GM23338 (cell line): ENCODE results near the gene GPR158. TPM values are rescaled to one million over a fixed set of nuclear protein-coding genes. Genes with fewer than 3 reads are reported as not detected.

ENCODE experiments used
- ATAC-seq: fragments of 200-7000 bp; cut with Tn5 transposase; 3 replicates; pipeline ENCODE4 v1.9.1; 2020
- DNase-seq: peaks from one replicate; pipeline ENCODE4 v3.0.0-alpha.2; 2015; ENCODE audit warnings: low spot score
- H2AFZ ChIP-seq: fragments of 200-600 bp; sonication (generic); 2 replicates; pipeline ENCODE4 v1.8.0; 2016; ENCODE audit warnings: antibody characterized with exemption, mild to moderate bottlenecking, moderate library complexity
- H3F3A ChIP-seq: fragments of 200-600 bp; sonication (generic); replicated peaks from 2 replicates; pipeline ENCODE4 v1.8.0; 2017; ENCODE audit warnings: antibody characterized with exemption, mixed run types, low read depth
- H3K27ac ChIP-seq: fragments of 200-600 bp; sonication (generic); 2 replicates; pipeline ENCODE4 v1.6.1; 2016; ENCODE audit warnings: low read depth
- H3K27me3 ChIP-seq: fragments of 200-600 bp; sonication (generic); 2 replicates; pipeline ENCODE4 v1.8.0; 2016; ENCODE audit warnings: mild to moderate bottlenecking, mixed run types, moderate library complexity; ENCODE audit not compliant: insufficient read depth
- H3K36me3 ChIP-seq: fragments of 200-600 bp; sonication (generic); 2 replicates; pipeline ENCODE4 v1.8.0; 2016; ENCODE audit warnings: mild to moderate bottlenecking; ENCODE audit not compliant: insufficient read depth
- H3K4me1 ChIP-seq: fragments of 200-600 bp; sonication (generic); 2 replicates; pipeline ENCODE4 v1.8.0; 2016; ENCODE audit warnings: mild to moderate bottlenecking, moderate library complexity; ENCODE audit not compliant: insufficient read depth
- H3K4me2 ChIP-seq: fragments of 200-600 bp; sonication (generic); 2 replicates; pipeline ENCODE4 v1.7.1; 2017; ENCODE audit warnings: mixed run types
- H3K4me3 ChIP-seq: fragments of 200-600 bp; sonication (generic); 2 replicates; pipeline ENCODE4 v1.6.1; 2016; ENCODE audit warnings: mixed run types
- H3K79me2 ChIP-seq: fragments of 200-600 bp; sonication (generic); replicated peaks from 2 replicates; pipeline ENCODE4 v1.8.0; 2017; ENCODE audit warnings: mild to moderate bottlenecking; ENCODE audit not compliant: insufficient read depth
- H3K9me2 ChIP-seq: fragments of 200-600 bp; sonication (generic); 2 replicates; pipeline ENCODE4 v1.8.0; 2017; ENCODE audit not compliant: insufficient read depth
- H4K20me1 ChIP-seq: fragments of 200-600 bp; sonication (generic); replicated peaks from 2 replicates; pipeline ENCODE4 v1.8.0; 2017; ENCODE audit warnings: mild to moderate bottlenecking; ENCODE audit not compliant: insufficient read depth
- H3K27ac Mint-ChIP-seq: 2 replicates; pipeline ENCODE4 v1.8.0; 2020; ENCODE audit warnings: inconsistent platforms, mild to moderate bottlenecking, moderate library complexity, mixed read lengths
- H3K27me3 Mint-ChIP-seq: 3 replicates; pipeline ENCODE4 v1.8.0; 2022; ENCODE audit warnings: low read depth, mild to moderate bottlenecking, moderate library complexity, mixed read lengths, inconsistent platforms; ENCODE audit not compliant: insufficient read depth, poor library complexity
- H3K36me3 Mint-ChIP-seq: 3 replicates; pipeline ENCODE4 v1.8.0; 2021; ENCODE audit warnings: low read depth, mild to moderate bottlenecking, inconsistent platforms, moderate library complexity, mixed read lengths
- H3K4me1 Mint-ChIP-seq: 3 replicates; pipeline ENCODE4 v1.8.0; 2020; ENCODE audit warnings: mild to moderate bottlenecking, inconsistent platforms, mixed read lengths
- H3K4me3 Mint-ChIP-seq: 3 replicates; pipeline ENCODE4 v1.8.0; 2021; ENCODE audit warnings: moderate library complexity, mild to moderate bottlenecking, inconsistent platforms, mixed read lengths
- H3K9me3 Mint-ChIP-seq: 3 replicates; pipeline ENCODE4 v1.8.0; 2020; ENCODE audit warnings: moderate library complexity, mild to moderate bottlenecking, inconsistent platforms, mixed read lengths
- CREB1 ChIP-seq: fragments of 250-450 bp; sonication (Bioruptor Pico); IDR thresholded peaks from 2 replicates; pipeline ENCODE4 v1.5.0; 2020; ENCODE audit warnings: low read depth, mild to moderate bottlenecking, moderate library complexity
- ETS1 ChIP-seq: IDR thresholded peaks from 2 replicates; pipeline ENCODE4 v1.6.1; 2016; ENCODE audit warnings: antibody characterized with exemption
- EZH2 ChIP-seq: fragments of 200-600 bp; sonication (generic); IDR thresholded peaks from one replicate; pipeline ENCODE4 v1.8.0; 2017; ENCODE audit warnings: antibody characterized with exemption, mild to moderate bottlenecking, low read depth; ENCODE audit not compliant: unreplicated experiment
- EZH2phosphoT487 ChIP-seq: fragments of 200-600 bp; sonication (generic); IDR thresholded peaks from one replicate; pipeline ENCODE4 v1.8.1; 2018; ENCODE audit warnings: antibody characterized with exemption; ENCODE audit not compliant: unreplicated experiment
- JUNB ChIP-seq: IDR thresholded peaks from one replicate; pipeline ENCODE4 v1.6.1; 2016; ENCODE audit warnings: antibody characterized with exemption; ENCODE audit not compliant: unreplicated experiment
- NANOG ChIP-seq: IDR thresholded peaks from 2 replicates; pipeline ENCODE4 v1.6.1; 2016; ENCODE audit warnings: antibody characterized with exemption, borderline replicate concordance
- POLR2AphosphoS5 ChIP-seq: IDR thresholded peaks from 2 replicates; pipeline ENCODE4 v1.6.1; 2016; ENCODE audit warnings: antibody characterized with exemption, low read depth
- STAT1 ChIP-seq: IDR thresholded peaks from one replicate; pipeline ENCODE4 v1.6.1; 2016; ENCODE audit warnings: antibody characterized with exemption; ENCODE audit not compliant: unreplicated experiment
- ZNF114 ChIP-seq: fragments of 250-450 bp; sonication (Bioruptor Pico); IDR thresholded peaks from 2 replicates; pipeline ENCODE4 v1.5.0; 2020; ENCODE audit warnings: mild to moderate bottlenecking, moderate library complexity
- ZNF331 ChIP-seq: fragments of 250-450 bp; sonication (Bioruptor Pico); IDR thresholded peaks from 2 replicates; pipeline ENCODE4 v1.5.0; 2020; ENCODE audit warnings: low read depth, mild to moderate bottlenecking, moderate library complexity
- polyA plus RNA-seq: library from polyadenylated mRNA; unstranded; fragments of >200 nt; fragmentation: Nextera tagmentation; extraction: Ambion mirVana; gene quantifications from 2 replicates; pipeline ENCODE4 v1.2.1, GENCODE V29; 2016
- total RNA-seq: library from RNA; depleted of rRNA; stranded (reverse); fragments of >200 nt; shearing (Covaris generic); gene quantifications from 2 replicates; pipeline ENCODE4 v1.2.3, GENCODE V29; 2014
- TF ChIP-seq, protein P1 (sequence below): fragments of 250-450 bp; sonication (Bioruptor Pico); IDR thresholded peaks from 2 replicates; pipeline ENCODE4 v1.5.0; 2020; ENCODE audit warnings: mild to moderate bottlenecking, moderate library complexity
- TF ChIP-seq, protein P2 (sequence below), 2 experiments: fragments of 200-600 bp in 1 of 2; sonication (generic) in 1 of 2; conservative IDR thresholded peaks; 2 replicates each; pipeline versions ENCODE4 v1.5.1 to v1.6.1; 2016 to 2017; ENCODE audit warnings: antibody characterized with exemption in 2 of 2, low read depth in 2 of 2, mild to moderate bottlenecking in 2 of 2, moderate library complexity in 1 of 2

Gene GPR158
- total and polyA plus RNA-seq, 2 experiments from 2014 or later, result 0.13 to 1.5 TPM

DNA sequence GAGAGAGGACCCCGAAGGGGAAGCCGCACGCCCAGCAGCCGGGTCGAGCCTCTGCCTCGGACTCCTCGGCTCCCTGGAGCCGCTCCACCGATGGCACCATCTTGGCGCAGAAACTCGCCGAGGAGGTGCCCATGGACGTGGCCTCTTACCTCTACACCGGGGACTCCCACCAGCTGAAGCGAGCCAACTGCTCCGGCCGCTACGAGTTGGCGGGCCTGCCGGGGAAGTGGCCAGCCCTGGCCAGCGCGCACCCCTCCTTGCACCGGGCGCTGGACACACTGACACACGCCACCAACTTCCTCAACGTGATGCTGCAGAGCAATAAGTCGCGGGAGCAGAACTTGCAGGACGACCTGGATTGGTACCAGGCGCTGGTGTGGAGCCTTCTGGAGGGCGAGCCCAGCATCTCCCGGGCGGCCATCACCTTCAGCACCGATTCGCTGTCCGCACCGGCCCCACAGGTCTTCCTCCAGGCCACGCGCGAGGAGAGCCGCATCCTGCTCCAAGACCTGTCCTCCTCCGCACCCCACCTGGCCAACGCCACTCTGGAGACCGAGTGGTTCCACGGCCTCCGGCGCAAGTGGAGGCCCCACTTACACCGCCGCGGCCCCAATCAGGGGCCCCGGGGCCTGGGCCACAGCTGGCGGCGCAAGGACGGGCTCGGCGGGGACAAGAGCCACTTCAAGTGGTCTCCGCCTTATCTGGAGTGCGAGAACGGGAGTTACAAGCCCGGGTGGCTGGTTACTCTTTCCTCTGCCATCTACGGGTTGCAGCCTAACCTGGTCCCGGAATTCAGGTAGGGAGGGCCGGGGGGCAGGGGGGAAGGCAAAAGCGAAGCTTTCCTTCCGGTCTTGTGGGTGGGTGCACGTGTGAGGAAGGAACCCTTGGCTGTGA, 973 bp downstream of the GPR158 start (continued):
- TF ChIP-seq, protein P1, sequence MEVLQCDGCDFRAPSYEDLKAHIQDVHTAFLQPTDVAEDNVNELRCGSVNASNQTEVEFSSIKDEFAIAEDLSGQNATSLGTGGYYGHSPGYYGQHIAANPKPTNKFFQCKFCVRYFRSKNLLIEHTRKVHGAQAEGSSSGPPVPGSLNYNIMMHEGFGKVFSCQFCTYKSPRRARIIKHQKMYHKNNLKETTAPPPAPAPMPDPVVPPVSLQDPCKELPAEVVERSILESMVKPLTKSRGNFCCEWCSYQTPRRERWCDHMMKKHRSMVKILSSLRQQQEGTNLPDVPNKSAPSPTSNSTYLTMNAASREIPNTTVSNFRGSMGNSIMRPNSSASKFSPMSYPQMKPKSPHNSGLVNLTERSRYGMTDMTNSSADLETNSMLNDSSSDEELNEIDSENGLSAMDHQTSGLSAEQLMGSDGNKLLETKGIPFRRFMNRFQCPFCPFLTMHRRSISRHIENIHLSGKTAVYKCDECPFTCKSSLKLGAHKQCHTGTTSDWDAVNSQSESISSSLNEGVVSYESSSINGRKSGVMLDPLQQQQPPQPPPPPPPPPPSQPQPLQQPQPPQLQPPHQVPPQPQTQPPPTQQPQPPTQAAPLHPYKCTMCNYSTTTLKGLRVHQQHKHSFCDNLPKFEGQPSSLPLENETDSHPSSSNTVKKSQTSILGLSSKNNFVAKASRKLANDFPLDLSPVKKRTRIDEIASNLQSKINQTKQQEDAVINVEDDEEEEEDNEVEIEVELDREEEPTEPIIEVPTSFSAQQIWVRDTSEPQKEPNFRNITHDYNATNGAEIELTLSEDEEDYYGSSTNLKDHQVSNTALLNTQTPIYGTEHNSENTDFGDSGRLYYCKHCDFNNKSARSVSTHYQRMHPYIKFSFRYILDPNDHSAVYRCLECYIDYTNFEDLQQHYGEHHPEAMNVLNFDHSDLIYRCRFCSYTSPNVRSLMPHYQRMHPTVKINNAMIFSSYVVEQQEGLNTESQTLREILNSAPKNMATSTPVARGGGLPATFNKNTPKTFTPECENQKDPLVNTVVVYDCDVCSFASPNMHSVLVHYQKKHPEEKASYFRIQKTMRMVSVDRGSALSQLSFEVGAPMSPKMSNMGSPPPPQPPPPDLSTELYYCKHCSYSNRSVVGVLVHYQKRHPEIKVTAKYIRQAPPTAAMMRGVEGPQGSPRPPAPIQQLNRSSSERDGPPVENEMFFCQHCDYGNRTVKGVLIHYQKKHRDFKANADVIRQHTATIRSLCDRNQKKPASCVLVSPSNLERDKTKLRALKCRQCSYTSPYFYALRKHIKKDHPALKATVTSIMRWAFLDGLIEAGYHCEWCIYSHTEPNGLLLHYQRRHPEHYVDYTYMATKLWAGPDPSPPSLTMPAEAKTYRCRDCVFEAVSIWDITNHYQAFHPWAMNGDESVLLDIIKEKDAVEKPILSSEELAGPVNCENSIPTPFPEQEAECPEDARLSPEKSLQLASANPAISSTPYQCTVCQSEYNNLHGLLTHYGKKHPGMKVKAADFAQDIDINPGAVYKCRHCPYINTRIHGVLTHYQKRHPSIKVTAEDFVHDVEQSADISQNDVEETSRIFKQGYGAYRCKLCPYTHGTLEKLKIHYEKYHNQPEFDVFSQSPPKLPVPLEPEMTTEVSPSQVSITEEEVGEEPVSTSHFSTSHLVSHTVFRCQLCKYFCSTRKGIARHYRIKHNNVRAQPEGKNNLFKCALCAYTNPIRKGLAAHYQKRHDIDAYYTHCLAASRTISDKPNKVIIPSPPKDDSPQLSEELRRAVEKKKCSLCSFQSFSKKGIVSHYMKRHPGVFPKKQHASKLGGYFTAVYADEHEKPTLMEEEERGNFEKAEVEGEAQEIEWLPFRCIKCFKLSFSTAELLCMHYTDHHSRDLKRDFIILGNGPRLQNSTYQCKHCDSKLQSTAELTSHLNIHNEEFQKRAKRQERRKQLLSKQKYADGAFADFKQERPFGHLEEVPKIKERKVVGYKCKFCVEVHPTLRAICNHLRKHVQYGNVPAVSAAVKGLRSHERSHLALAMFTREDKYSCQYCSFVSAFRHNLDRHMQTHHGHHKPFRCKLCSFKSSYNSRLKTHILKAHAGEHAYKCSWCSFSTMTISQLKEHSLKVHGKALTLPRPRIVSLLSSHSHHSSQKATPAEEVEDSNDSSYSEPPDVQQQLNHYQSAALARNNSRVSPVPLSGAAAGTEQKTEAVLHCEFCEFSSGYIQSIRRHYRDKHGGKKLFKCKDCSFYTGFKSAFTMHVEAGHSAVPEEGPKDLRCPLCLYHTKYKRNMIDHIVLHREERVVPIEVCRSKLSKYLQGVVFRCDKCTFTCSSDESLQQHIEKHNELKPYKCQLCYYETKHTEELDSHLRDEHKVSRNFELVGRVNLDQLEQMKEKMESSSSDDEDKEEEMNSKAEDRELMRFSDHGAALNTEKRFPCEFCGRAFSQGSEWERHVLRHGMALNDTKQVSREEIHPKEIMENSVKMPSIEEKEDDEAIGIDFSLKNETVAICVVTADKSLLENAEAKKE (CRISPR knock-in tag), result no peak
- TF ChIP-seq JUNB (no peak), ZNF114 (CRISPR knock-in tag) (no peak)

DNA sequence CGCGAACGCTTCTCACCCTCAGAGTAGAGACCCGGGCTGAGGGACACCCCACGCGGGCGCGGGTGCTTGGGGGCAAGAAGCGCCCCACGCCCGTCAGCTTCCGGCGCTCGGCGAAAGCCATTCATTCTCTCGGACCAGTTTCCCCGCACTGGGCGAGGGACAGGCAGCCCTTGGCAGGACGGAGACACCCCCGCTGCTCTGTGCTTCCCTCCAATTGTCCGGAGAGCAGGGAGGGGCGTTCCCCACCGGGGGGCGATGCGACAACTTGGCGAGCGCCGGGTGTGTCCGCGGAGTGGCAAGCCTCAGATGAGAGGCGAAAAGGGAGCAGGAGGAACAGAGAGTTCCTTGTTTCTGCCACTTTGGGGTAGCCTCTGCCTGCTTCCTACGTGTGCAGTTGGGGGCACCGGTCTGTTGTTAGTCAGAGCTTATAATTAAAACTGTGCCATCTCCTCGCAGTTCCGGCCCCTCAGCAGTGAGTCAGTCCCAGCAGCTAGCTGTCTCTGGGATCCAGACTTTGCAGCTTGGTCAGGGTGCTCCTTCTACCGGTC, 1.7 kb downstream of the GPR158 start:
- peaks cover 54% of the 10 kb centered on the region for H3K27me3 ChIP-seq
- peak overlapping the region; percentile 98 for H3K4me2 ChIP-seq
- ATAC-seq, result peak; percentile 22
- Mint-ChIP-seq H3K36me3 (no peaks in the 10 kb centered on the region), H3K4me3 (peak overlapping the region; percentile 86), H3K4me1 (peaks cover 11% of the 10 kb centered on the region), H3K27ac (no peak overlapping the region), H3K27me3 (peaks cover 22% of the 10 kb centered on the region), H3K9me3 (no peaks in the 10 kb centered on the region; the same call in 2 of the 3 replicates)
- no peaks in the 10 kb centered on the region for H3K36me3 ChIP-seq
- H3K9me2 ChIP-seq, result no peaks in the 10 kb centered on the region
- H4K20me1 ChIP-seq, result 0 out of 2 replicates have a peak, but pooled peaks cover 7% of the 10 kb centered on the region
- no peaks in the 10 kb centered on the region for H3F3A ChIP-seq
- no peak overlapping the region for H3K27ac ChIP-seq
- peak overlapping the region; percentile 91 for H3K4me3 ChIP-seq
- peak overlapping the region; percentile 99 for H2AFZ ChIP-seq
- peak; percentile 60 for DNase-seq
- peaks cover 6% of the 10 kb centered on the region for H3K4me1 ChIP-seq
- H3K79me2 ChIP-seq, result no peaks in the 10 kb centered on the region
- TF ChIP-seq POLR2AphosphoS5 (no peak), JUNB (no peak), CREB1 (CRISPR knock-in tag) (no peak), EZH2phosphoT487 (no peak), ETS1 (no peak), ZNF114 (CRISPR knock-in tag) (no peak), STAT1 (no peak), ZNF331 (CRISPR knock-in tag) (no peak), NANOG (no peak), EZH2 (no peak)
- TF ChIP-seq, protein P2, sequence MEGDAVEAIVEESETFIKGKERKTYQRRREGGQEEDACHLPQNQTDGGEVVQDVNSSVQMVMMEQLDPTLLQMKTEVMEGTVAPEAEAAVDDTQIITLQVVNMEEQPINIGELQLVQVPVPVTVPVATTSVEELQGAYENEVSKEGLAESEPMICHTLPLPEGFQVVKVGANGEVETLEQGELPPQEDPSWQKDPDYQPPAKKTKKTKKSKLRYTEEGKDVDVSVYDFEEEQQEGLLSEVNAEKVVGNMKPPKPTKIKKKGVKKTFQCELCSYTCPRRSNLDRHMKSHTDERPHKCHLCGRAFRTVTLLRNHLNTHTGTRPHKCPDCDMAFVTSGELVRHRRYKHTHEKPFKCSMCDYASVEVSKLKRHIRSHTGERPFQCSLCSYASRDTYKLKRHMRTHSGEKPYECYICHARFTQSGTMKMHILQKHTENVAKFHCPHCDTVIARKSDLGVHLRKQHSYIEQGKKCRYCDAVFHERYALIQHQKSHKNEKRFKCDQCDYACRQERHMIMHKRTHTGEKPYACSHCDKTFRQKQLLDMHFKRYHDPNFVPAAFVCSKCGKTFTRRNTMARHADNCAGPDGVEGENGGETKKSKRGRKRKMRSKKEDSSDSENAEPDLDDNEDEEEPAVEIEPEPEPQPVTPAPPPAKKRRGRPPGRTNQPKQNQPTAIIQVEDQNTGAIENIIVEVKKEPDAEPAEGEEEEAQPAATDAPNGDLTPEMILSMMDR (conservative IDR thresholded peaks at IDR 0.05; ENCODE audit: low read depth in 2 of 2), result 0 out of 4 replicates have a peak, but pooled peaks of 1 of the 2 experiments have one; percentile 27
